H1 (cell line): ENCODE results near the gene MEMO1. TPM values are rescaled to one million over a fixed set of nuclear protein-coding genes. Genes with fewer than 3 reads are reported as not detected.

ENCODE experiments used
- BACH1 ChIP-seq: IDR thresholded peaks from 2 replicates; pipeline ENCODE4 v1.6.1; 2012; ENCODE audit warnings: low read length, improper control_type of control experiment
- BRCA1 ChIP-seq: IDR thresholded peaks from 2 replicates; pipeline ENCODE4 v1.6.1; 2012; ENCODE audit warnings: low read depth, low read length, improper control_type of control experiment
- CEBPB ChIP-seq: IDR thresholded peaks from 2 replicates; pipeline ENCODE4 v1.6.1; 2012; ENCODE audit warnings: low read depth, low read length
- CHD1 ChIP-seq: IDR thresholded peaks from 2 replicates; pipeline ENCODE4 v1.6.1; 2012; ENCODE audit warnings: low read depth, low read length, improper control_type of control experiment
- HDAC2 ChIP-seq, 2 experiments: fragments of 300-600 bp in 1 of 2; sonication (generic) in 1 of 2; IDR thresholded peaks; 2 replicates each; pipeline ENCODE4 v1.6.1; 2011 to 2012; ENCODE audit warnings: low read depth in 2 of 2, low read length in 2 of 2, mild to moderate bottlenecking in 2 of 2, moderate library complexity in 2 of 2, borderline replicate concordance in 1 of 2, inconsistent platforms in 1 of 2
- RAD21 ChIP-seq, 2 experiments: IDR thresholded peaks in 1 of 2; conservative IDR thresholded peaks in 1 of 2; 2 replicates each; pipeline ENCODE4 v1.6.1; 2011; ENCODE audit warnings: low read depth in 2 of 2, low read length in 2 of 2, improper control_type of control experiment in 1 of 2, inconsistent platforms in 1 of 2, mild to moderate bottlenecking in 1 of 2, moderate library complexity in 1 of 2
- SIRT6 ChIP-seq: IDR thresholded peaks from one replicate; pipeline ENCODE4 v1.7.1; 2012; ENCODE audit warnings: low read length, inconsistent platforms
- polyA plus RNA-seq, 7 experiments: library from polyadenylated mRNA; depleted of rRNA in 3 of 7; stranded (reverse) in 5 of 7; unstranded in 2 of 7; fragments of >200 nt in 5 of 7; fragments of 200-250 nt in 2 of 7; gene quantifications; 1 replicate in 5 of 7; 2 replicates in 1 of 7; 4 replicates in 1 of 7; pipeline versions ENCODE4 v1.2.1 to v1.2.3, GENCODE V29; 2011 to 2013; ENCODE audit warnings: missing spikeins in 2 of 7, mixed read lengths in 2 of 7
- total RNA-seq: library from RNA; stranded (reverse); fragmentation: NEBNext Ultra II Directional; extraction: Animal tissue kit (Norgen Biotek cat#: 25700); gene quantifications from 2 replicates; pipeline ENCODE4 v1.2.1, GENCODE V29; 2021

Gene MEMO1
- total and polyA plus RNA-seq, 2 of the 8 experiments (the other 6 are each of a cell fraction or from before 2014, with no cell fraction given): 26.9 to 54.7 TPM

- no peak for TF ChIP-seq SIRT6
- TF ChIP-seq HDAC2 (IDR thresholded peaks at IDR 0.05; ENCODE audit: borderline replicate concordance in 1 of 2, low read depth in 2 of 2, low read length in 2 of 2): no peak
- no peak for TF ChIP-seq BACH1
- no peak for TF ChIP-seq CHD1
- TF ChIP-seq RAD21 (IDR thresholded peaks at IDR 0.05 in 1 of 2, conservative IDR thresholded peaks at IDR 0.05 in 1 of 2; ENCODE audit: low read depth in 2 of 2, low read length in 2 of 2): no peak
- no peak for TF ChIP-seq CEBPB
- TF ChIP-seq BRCA1: no peak
Observed at GRCh38 chr2:31828891-31829290, 181.9 kb downstream of the MEMO1 start (continued).
